Thyroid gland (tissue), 4 donors: ENCODE measurements around the gene PRX.

Experiments used
- POLR2A ChIP-seq, 2 donors: fragments of 450-650 bp; IDR thresholded peaks; one replicate each; pipeline ENCODE4 v1.6.1; 2017; ENCODE audit warnings: antibody characterized with exemption in 2 of 2, mild to moderate bottlenecking in 2 of 2, moderate library complexity in 1 of 2
- TF ChIP-seq, protein P1 (sequence below), 6 experiments: fragments of 200-600 bp in 3 of 6; fragments of 450-650 bp in 3 of 6; sonication (generic) in 3 of 6; IDR thresholded peaks; one replicate each; pipeline ENCODE4 v1.5.1; 2016 to 2019; ENCODE audit warnings: antibody characterized with exemption in 6 of 6, mild to moderate bottlenecking in 2 of 6, inconsistent platforms in 1 of 6, moderate library complexity in 1 of 6

GRCh38 chr19:40457953-40458596, 44.9 kb upstream of the PRX start:
- TF ChIP-seq, protein P1, sequence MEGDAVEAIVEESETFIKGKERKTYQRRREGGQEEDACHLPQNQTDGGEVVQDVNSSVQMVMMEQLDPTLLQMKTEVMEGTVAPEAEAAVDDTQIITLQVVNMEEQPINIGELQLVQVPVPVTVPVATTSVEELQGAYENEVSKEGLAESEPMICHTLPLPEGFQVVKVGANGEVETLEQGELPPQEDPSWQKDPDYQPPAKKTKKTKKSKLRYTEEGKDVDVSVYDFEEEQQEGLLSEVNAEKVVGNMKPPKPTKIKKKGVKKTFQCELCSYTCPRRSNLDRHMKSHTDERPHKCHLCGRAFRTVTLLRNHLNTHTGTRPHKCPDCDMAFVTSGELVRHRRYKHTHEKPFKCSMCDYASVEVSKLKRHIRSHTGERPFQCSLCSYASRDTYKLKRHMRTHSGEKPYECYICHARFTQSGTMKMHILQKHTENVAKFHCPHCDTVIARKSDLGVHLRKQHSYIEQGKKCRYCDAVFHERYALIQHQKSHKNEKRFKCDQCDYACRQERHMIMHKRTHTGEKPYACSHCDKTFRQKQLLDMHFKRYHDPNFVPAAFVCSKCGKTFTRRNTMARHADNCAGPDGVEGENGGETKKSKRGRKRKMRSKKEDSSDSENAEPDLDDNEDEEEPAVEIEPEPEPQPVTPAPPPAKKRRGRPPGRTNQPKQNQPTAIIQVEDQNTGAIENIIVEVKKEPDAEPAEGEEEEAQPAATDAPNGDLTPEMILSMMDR (IDR thresholded peaks at IDR 0.05) = no peak
- no peak for TF ChIP-seq POLR2A (IDR thresholded peaks at IDR 0.05)
